GM19239 (cell line): ENCODE data around the gene IL1R1.

Experiments used
- DNase-seq: peaks from one replicate; pipeline ENCODE4 v3.0.0; 2011; ENCODE audit warnings: low spot score; ENCODE audit not compliant: insufficient read length
- FAIRE-seq: peaks from 2 replicates; lab custom pipeline; 2011; peaks lifted over from hg19 to GRCh38; lab: Jason Lieb, UNC

IL1R1 gene

DNA sequence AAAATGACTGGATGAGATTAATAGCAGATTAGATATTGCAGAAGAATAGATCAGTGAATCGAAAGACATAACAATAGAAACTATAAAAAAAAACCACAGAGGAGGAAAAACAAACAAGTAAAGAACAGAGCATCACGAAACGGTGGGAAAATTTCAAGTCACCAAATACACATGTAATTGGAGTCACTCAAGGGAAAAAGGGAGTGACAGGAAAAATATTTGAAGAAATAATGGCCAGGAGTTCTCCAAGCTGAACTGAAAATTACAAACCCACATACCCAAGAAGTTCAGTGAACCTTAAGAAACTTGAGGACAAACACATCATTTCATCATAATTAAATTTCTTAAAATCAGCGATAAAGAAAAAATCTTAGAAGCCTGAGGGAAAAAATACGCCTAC is 11.0 kb upstream of the IL1R1 start:
- DNase-seq (no peak), FAIRE-seq (no peak)

- DNase-seq (no peak), FAIRE-seq (no peak)
Measured at GRCh38 chr2:102137138-102137537, 5.4 kb upstream of the IL1R1 start.

- no peak for DNase-seq
- no peak for FAIRE-seq
Measured at GRCh38 chr2:102138331-102138730, 4.2 kb upstream of the IL1R1 start.

- no peak for FAIRE-seq
- no peak for DNase-seq
Measured at GRCh38 chr2:102139851-102140250, 2.7 kb upstream of the IL1R1 start.

DNA sequence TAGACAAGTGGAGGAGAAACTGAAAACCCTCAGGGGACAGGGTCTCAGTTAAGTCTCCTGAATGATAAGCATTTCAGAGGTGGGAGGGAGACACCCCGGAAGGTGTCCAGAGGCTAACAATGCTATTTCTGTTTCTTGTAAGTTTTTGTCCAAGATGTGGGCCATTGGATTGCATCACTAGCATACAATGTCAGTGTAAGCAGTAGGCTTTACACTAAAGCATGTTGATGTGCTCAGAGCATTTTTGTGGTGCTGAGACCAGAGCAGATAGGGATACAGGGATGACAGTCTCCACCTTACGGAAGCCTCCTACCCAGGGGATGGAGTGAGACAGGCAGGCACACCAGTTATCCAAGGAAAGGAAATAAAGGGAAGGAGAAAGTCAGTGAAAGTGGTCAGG is 2.2 kb upstream of the IL1R1 start:
- DNase-seq (no peak), FAIRE-seq (no peak)

DNA sequence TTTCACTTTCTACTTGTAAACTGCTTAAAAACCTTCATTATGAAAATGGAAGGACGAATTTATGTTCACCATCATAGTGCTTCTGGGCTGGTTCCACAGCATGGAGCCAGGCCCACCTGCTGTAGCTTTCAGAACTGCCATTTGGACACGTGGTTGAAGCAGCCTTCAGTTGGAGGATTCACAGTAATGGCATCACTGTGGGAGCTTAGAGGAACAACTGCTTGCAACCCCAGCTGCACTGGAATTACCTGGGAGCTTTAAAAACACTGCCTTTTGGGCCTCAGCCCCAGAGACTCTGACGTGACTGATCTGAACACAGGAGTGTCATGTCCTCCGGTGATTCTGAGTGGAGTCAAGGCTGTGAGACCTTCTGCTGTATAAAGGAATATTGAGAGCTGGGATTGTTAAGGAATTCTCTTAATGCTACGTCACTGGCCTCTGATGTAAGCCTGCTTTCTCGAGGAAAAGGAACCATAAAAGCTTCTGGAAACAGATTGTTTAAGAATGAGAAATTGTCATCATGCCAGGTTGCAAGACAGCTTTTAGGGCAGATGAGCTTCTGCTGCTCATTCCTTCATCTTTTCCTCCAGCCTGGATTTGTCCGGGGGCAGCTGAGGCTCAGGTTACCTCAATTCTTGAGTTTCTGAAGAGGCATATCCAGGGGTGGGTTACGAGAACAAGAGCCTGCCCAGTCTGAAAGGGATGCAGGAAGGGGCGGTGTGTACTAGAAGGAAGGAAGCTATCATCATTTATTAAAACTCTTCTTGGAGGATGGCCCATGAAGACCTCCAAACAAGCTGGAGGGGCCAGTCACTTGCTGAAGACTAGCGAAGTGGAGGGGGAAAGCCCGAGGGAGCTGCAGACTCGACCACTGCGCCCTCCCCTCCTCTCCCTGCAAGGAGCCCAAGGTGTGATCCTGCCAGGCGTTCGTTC is 1.3 kb upstream of the IL1R1 start:
- no peak for DNase-seq
- FAIRE-seq: no peak

DNA sequence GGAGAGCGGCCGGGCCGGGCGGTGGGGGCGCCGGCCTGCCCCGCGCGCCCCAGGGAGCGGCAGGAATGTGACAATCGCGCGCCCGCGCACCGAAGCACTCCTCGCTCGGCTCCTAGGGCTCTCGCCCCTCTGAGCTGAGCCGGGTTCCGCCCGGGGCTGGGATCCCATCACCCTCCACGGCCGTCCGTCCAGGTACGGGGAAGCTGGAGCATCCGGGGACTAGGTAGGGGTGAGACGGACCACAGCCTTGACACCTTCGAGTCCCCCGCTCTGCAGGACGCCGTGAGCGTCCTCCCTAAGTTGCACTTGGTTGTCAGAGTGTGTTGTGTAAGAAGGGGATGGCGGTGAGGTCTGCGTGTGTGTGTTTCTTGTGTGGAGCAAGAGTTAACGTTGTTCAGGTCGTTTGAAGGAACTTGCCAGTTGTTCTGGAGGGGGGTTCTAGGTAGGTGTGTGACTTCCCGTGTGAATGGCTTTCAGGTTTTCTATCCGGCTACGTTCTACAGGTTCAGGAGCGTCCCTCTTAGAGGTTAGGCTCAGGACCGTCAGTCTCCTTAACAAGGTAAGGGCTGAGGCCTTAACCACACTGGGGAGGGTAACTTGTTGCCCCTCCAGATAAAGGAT is 393 bp downstream of the IL1R1 start:
- DNase-seq: no peak
- FAIRE-seq: no peak

DNA sequence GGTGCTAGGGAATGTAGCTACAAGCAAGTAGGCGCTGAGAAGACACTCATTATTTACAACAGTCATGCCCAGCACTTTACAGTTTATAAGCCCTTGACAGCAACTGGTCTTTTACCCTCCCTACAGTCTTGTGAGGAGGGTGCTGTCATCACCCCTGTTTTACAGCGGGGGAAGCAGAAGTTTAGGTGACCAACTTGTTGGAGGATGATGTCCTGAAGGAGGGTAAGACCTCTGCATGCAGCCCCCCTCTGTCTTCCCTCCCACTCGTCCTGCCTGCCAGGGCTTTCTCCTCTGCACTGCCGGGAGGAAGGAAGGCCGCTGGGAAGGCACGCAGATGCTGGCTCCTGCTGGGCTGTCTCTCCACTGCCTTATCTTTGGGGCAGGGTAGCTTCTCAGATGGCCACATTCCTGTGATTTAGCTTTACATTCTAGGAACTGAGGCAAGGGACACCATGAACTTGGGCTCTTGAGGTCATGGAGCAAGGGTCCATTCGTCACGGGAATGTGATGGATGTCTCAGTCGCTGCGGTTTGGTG is 972 bp downstream of the IL1R1 start:
- DNase-seq (no peak), FAIRE-seq (no peak)

- DNase-seq: no peak
Measured at GRCh38 chr2:102144128-102144527, 1.6 kb downstream of the IL1R1 start.

GRCh38 chr2:102145107-102145506 is 2.6 kb downstream of the IL1R1 start:
- FAIRE-seq (no peak), DNase-seq (no peak)

More at GRCh38 chr2:102144128-102144527, 1.6 kb downstream of the IL1R1 start:
- FAIRE-seq: no peak

GRCh38 chr2:102145934-102146333 is 3.4 kb downstream of the IL1R1 start:
- DNase-seq (no peak), FAIRE-seq (no peak)

GRCh38 chr2:102147935-102148334 is 5.4 kb downstream of the IL1R1 start:
- DNase-seq (no peak), FAIRE-seq (no peak)

- no peak for DNase-seq
- FAIRE-seq: no peak
Measured at GRCh38 chr2:102149243-102149642, 6.7 kb downstream of the IL1R1 start.

DNA sequence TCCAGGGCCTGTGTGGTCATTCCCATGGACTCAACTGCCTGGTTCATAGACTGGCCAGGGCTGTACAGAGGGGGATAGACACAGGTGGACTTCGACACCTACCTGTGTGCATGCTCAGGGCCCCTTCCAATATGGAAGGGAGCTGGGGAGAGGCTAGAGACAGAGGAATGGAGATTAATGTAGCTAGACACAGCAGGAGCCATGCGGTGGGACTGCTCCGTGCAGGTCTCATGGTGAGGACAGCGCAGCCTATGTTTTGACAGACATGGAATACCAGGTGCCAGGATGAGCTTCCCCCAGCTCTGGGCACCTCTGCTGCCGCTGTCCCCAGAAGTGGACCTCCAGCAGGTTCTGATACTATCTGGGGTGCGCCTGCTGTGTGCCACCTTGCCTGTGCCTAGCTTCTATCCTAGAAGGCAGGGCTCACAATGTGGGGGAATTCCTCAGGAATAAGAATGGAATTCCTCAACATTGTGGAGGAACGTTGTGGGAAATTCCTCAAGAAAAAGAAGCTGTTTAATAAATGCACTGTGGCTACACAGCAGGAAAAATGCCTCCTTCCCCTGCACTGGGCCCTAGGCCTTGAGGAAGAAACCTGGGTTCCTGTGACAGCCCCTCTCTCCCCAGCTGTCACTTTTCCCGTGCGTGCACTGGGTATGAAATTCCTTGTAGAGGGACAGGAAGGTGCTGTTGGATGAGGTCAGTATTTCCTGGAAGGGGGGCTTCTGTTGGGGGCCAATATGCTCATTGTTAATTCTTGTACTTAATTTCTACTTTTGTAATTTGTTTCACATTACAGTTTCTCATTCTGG is 7.3 kb downstream of the IL1R1 start:
- DNase-seq (no peak), FAIRE-seq (no peak)

- FAIRE-seq: no peak
- no peak for DNase-seq
Measured at GRCh38 chr2:102154364-102154763, 11.8 kb downstream of the IL1R1 start.

DNA sequence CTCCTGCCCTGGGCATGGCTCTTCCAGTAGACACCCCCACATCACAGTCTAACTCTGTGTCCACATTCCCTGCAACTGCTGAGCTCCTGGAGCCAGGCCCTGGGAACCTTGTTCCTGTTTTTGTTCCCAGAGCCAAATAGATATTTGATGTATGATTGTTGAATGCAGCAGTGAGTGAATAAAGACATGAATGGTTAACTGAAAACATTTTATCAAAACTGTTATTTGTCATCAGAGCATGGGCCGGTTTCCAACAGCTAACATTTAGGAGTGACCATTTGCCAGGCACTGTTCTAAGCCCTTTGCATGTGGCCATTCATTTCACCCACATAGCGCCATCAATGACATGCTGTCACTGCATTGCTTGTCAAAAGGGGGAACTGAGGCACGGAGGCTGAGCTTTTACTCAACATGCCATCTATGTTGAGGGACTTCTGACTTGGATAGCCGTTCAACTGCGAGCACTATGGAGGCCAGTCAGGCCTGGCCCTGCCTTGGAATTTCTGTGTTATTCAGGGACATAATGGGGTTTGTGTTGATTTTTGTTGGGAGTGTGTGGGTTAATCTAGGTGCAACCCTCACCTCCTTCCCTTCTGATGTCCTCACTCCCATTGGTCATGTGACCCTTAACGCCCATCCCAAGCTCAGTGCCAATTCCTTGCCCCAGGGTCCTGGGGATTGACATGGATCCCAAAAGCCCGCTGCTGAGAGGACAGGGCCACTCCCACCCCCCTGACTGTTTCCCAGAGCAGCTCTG is 12.6 kb downstream of the IL1R1 start:
- FAIRE-seq (no peak), DNase-seq (no peak)

DNA sequence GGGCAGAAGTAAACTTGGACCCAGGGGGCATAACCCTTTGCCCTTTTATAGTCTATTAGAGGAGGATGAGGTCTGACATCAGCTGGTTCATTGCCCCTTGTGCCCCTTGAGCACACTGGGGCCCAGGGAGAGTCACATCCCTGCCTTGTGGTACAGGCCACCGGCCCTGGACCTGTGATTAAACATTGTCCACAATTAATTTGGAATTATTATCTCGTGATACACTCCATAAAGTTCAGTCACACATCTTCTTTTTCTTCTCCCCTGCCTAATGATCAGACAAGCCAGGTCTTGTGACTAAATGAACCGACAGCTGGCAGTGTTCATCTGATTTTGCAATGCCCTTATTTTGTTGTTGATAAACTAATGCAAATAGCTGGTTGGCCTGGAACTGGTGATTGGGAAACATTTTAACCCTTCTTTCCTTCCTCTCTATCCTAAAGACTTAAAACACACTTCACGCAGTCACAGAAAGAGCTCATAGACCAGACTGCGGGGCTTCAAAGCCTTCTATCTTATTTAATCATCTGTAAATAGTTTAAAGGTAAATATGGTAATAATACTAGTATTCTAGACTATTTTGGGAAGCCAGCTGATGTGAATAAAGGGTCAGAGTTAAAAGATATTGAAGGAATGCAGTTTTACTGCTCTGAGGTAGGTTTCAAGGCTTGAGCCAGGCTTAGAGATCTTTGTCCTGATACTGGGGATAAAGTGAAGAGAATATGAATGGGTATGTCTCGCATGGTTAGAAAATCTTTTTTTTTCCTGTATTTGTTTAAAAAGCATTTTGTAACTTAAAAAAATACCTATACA is 13.4 kb downstream of the IL1R1 start:
- FAIRE-seq: no peak
- no peak for DNase-seq

DNA sequence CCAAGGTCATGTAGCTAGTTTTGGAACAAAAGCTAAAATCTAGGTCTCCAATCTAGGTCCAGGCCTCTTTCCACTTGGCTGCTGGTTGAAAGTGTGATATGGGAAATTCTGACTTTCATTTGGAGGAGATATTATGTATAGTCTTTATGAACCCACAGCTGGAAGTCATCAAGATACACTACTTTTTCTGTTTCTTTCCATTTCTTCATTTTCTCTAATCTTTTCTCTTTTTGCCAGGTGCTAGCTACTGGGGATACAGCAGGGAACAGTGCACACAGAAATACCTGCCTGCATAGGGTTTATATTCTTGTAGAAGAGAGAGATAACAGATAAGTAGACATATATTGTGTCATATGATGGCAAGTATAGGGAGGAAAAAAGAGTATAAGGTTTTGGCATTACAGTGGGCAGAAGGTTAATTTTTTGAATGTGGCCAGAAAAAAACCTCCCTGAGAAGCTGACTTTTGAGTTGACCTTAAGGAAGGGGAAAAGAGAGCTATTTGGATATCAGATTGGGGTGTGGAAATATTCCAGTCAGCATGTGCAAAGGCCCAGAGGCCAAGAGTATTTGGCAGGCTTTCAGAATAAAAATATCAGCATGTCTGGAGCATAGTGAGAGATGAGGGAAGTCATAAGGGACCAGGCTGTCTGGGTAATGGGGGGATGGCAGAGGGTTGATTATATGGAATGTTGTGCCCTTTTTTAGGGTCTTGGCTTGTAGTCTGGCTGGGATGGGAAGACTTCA is 15.6 kb downstream of the IL1R1 start:
- no peak for FAIRE-seq

More for the DNA sequence above, 15.6 kb downstream of the IL1R1 start:
- DNase-seq: no peak
